Hepatic stellate cell (primary cell): ENCODE measurements around the gene TMC5.

Experiments used
- DNase-seq: peaks from one replicate; pipeline ENCODE4 v3.0.0; 2011; ENCODE audit warnings: low spot score

Gene TMC5

DNA sequence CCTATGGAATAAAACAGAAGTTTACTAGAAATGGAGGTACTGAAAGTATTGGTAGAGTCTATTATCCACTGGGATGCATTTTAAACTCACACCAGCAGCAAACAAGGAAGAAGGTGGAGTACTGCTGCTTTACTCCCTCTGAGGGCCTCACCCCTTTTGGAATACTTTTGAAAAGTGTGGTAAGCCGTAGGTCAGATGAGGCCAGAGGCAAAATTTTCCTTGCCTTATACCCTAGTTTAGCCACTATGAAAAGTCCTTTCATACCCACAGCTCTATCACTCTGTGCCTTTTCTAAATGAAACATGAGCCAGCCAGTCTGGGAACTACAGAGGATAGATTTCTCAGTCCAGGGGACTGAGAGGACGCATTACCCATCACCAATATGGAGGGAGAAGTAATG lies 90.2 kb downstream of the TMC5 start:
- no peak for DNase-seq

DNA sequence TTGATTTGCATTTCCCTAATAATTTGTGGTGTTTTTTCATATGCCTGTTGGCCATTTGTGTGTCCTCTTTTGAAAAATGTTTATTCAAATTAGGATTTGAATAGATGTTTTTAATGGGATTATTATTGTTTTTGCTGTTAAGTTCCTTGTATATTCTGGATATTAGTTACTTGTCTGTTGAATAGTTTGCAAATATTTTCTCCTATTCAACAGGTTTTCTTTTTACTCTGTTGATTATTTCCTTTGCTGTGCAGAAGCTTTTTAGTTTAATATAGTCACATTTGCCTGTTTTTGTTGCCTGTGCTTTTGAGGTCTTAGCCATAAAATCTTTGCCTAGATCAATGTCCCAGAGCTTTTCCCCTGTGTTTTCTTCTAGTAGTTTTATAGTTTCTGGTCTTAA lies 94.6 kb downstream of the TMC5 start:
- DNase-seq, result no peak

- DNase-seq, result no peak
Observed at GRCh38 chr16:19513377-19514053, 95.8 kb downstream of the TMC5 start.

DNA sequence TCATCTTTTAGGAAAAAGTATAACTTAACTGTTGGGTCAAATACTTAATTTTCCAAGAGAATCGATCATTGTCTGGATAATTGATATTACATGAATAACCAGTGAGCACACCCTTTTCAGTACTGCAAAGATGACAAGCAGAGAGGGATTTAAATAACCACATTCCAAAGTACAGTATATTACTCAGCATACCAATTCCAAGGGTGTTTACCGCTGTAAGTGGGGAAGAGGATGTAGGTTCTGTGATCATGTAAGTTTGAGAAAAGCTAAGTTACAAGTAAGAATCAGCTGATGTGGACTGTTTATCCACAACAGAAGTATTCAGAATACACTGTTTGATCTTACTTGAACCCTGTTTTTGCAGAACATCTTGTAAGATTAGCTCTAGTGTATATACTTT lies 98.1 kb downstream of the TMC5 start:
- no peak for DNase-seq

DNA sequence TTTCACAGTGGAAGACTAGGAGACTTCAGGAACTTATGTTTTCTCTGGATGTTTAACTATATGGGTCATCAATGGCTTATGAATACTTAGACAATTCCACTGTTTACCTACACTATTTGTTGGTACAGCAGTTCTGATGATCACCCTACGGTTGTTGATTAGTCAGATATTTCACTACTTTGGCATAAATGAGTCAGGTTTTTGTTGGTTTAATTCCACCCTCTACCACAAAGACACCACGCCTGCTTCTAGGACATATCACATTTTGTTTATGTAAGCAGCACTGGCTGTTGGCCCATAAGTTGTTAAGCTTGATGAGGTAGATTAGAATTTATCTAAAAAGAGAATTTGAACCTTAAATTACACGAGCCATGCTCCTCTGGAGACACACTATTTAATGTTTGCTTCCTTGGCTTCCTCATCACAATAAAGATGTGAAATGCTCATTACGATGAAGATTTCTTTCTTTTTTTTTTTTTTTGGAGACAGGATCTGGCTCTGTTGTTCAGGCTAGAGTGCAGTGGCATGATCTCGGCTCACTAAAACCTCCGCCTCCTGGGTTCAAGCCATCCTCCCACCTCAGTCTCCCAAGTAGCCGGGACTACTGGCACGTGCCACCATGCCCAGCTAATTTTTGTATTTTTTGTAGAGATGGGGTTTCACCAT lies 99.9 kb downstream of the TMC5 start:
- DNase-seq, result no peak

- DNase-seq, result no peak
Observed at GRCh38 chr16:19518388-19518787, 100.7 kb downstream of the TMC5 start.

- DNase-seq, result no peak
Observed at GRCh38 chr16:19520861-19521331, 103.2 kb downstream of the TMC5 start.

- DNase-seq, result peak; percentile 96
Observed at GRCh38 chr16:19521471-19522396, 104.1 kb downstream of the TMC5 start, which contains the start of gene GDE1. Gene GDE1 (minus strand): TSS chr16:19522098. CDS start chr16:19521964, 134 bp downstream.

DNA sequence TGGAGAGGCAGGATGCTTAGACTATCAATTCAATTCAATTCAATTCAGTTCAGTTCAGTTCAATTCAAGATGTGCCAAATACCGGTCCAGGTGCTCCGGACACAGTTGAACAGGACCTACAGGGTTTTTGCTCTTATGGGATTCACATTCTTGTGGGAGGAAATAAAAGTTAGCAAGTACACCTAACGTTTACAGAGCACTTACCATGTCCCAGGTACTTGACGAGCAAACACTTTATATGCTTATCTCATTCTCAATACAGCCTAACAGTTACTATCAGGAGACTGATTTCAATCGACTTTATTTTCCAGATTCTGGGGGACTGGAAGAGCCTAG lies 104.7 kb downstream of the TMC5 start:
- DNase-seq, result no peak

DNA sequence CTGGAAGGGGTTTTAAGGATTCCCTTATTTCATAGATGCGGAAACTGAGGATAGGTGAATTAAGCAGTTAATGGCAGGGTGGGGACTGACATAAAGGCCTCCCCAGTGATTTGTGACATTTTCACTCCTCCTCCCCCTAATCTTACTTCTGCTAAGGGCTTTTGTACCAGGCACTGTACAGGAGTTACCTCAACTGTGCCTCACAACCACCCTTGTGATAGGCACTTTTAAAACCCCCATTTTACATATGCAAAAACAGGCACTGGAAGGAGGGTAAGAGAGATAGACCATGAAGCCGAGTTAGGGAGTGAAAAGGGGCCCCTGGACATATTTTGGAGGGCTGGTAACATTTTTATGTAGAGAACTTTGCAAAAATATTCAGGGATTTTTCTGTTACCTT lies 105.1 kb downstream of the TMC5 start:
- DNase-seq, result no peak

GRCh38 chr16:19523184-19523558 lies 105.5 kb downstream of the TMC5 start:
- no peak for DNase-seq

GRCh38 chr16:19523559-19524355 lies 106.1 kb downstream of the TMC5 start, which contains the start of gene CCP110:
Gene CCP110 (plus strand): TSS chr16:19523942. CDS start chr16:19527882, 3,940 bp downstream.
- peak; percentile 96 for DNase-seq

GRCh38 chr16:19524356-19524615 lies 106.6 kb downstream of the TMC5 start:
- DNase-seq, result no peak

- DNase-seq, result peak; percentile 22
Observed at GRCh38 chr16:19524616-19525384, 107.1 kb downstream of the TMC5 start.

DNA sequence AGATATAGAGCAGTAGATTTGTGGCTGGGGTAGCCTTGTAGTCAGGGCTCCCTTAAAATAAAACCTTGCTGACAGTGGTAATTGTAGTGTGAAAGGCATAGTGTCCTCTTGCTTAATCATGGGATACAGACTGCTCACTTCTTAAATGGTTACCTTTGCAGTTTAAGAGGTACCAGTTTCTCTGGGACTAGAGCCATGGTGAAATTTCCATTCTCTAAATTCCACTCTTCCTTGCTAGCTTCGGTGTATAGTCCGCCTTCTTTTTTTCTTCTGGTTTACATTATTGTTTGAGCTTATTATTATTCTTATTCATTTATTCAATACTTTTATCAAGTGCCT lies 107.7 kb downstream of the TMC5 start:
- no peak for DNase-seq

GRCh38 chr16:19527161-19527560 lies 109.5 kb downstream of the TMC5 start:
- no peak for DNase-seq

DNA sequence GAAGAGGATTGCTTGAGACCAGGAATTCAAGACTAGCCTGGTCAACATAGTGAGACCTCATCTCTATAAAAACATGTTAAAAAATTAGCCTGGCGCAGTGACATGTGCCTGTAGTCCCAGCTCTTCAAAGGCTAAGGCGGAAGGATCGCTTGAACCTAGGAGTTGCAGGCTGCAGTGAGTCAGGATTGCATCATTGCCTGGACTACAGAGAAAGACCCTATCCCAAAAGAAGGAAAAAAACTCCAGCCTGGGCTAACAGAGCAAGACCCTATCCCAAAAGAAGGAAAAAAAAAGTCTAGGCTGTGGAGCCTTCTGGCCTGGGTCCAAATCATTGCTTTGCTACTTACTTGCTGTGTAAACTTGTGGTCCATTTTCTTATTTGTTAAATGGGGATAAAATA lies 111.0 kb downstream of the TMC5 start:
- DNase-seq, result no peak

DNA sequence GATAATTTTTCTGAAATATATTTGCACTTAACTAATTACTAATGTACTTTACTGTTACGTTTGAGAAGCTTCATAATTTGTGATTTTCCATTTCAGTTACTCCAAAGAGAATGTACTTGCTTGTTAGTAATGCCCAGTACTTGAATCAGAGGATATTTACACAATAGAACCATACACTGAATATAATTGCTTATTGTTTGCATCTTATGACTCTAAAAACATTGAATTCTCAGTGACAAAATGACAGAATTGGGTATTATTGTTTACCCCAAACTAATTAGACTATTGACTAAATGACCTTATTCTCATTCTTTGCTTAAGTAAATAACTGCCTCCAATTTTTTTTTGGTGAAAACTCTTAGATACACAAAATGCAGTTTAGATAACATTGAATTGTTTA lies 114.9 kb downstream of the TMC5 start:
- DNase-seq, result no peak

DNA sequence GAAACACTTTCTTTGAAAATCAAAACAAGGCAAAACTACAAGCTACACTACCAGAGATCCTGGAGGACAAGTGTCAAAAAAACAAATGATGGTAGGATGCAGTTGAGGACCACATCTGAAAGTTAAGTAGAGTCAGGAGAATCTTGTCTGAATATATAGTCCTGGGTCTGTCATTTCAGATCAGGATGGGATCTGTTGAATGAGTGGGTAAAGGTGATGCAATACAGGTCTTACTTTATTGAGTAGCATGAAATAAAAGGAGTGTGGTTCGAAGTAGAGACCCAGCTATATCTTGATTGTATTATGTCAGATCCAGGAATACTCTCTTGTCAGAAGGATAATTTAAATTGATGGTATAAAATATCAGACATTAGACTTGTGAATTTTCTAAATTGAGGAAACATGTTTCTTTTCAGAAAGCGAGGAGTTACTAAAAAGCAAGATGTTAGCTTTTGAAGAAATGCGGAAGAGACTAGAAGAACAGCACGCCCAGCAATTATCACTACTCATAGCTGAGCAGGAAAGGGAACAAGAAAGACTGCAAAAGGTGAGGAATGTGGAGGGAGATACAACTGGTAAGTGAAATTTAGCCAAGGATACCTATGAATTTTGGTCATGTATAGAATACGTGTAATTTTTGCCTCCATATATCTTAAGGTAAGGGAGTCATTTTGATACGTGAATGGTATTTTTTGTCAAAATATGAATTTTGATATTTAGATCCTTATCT lies 122.7 kb downstream of the TMC5 start:
- no peak for DNase-seq

- no peak for DNase-seq
Observed at GRCh38 chr16:19542138-19542821, 124.6 kb downstream of the TMC5 start.
